Ectodermal cell (in vitro differentiated cells): ENCODE measurements around the gene SLX4.
A peak's percentile ranks its signal among the peaks of the same experiment; 100 is the strongest.

Experiments used
- H3K27ac ChIP-seq: 2 replicates; pipeline ENCODE4 v1.7.0; 2013; ENCODE audit warnings: mild to moderate bottlenecking, low read depth, low read length; ENCODE audit not compliant: insufficient read depth, poor library complexity, severe bottlenecking
- H3K27me3 ChIP-seq: 2 replicates; pipeline ENCODE4 v1.7.0; 2013; ENCODE audit warnings: mild to moderate bottlenecking, low read length; ENCODE audit not compliant: insufficient read depth, control insufficient read depth, poor library complexity, severe bottlenecking
- H3K36me3 ChIP-seq: one replicate; pipeline ENCODE4 v1.7.0; 2013; ENCODE audit warnings: low read length; ENCODE audit not compliant: control insufficient read depth, insufficient read depth
- H3K4me1 ChIP-seq: one replicate; pipeline ENCODE4 v1.7.0; 2013; ENCODE audit warnings: low read length; ENCODE audit not compliant: control insufficient read depth, insufficient read depth
- H3K4me3 ChIP-seq: 2 replicates; pipeline ENCODE4 v1.7.0; 2013; ENCODE audit warnings: low read depth, low read length, control low read depth; ENCODE audit not compliant: insufficient read depth
- H3K9me3 ChIP-seq: 2 replicates; pipeline ENCODE4 v1.7.0; 2013; ENCODE audit warnings: mild to moderate bottlenecking, low read length, moderate library complexity; ENCODE audit not compliant: control insufficient read depth
- WGBS, 2 experiments: methylation state at CpG; one replicate each; pipeline ENCODE4 v1.1.7; 2013; ENCODE audit warnings: missing lambda C conversion rate in 2 of 2; 5-methylcytosine and 5-hydroxymethylcytosine counted together

Gene SLX4

DNA sequence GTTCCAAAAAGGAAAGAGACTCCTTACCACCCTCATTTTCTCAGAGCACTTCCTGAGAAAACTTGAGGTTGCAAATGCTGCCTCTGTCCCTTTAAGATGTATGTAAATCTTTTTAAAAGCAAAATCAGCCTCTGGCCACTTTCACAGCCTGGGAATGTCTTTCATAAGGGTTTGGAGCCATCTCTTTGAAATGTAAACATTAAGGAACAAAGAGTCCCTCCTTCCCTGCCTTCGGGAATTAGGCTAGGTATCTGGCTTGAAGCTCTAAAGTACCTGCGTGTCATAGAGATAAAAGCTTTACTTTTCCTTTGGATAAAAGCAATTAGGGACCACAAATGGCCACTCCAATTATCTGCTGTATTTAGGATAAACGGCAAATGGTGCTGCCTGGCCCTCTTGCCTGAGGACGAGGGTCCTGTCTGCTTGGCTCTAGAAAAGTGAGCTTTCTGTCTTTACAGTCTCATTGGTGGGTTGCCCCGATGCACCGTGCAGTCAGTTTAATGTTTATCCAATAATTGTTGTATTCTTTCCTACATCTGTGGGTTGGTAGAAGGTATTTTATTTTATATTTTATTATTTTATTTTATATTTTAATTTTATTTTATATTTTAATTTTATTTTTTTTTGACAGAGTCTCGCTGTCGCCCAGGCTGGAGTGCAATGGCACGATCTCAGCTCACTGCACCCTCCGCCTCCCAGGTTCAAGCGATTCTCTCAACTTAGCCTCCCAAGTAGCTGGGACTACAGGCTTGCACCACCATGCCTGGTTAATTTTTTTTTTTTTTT lies 58.1 kb downstream of the SLX4 start:
- Histone ChIP-seq H3K36me3 (no peaks in the 10 kb centered on the region), H3K27ac (no peak overlapping the region), H3K9me3 (no peaks in the 10 kb centered on the region), H3K27me3 (no peaks in the 10 kb centered on the region), H3K4me3 (no peak overlapping the region), H3K4me1 (peaks cover 8% of the 10 kb centered on the region)
- 39 to 45% methylated on average over 9 to 11 of the region's 11 CpGs for WGBS, 2 experiments

DNA sequence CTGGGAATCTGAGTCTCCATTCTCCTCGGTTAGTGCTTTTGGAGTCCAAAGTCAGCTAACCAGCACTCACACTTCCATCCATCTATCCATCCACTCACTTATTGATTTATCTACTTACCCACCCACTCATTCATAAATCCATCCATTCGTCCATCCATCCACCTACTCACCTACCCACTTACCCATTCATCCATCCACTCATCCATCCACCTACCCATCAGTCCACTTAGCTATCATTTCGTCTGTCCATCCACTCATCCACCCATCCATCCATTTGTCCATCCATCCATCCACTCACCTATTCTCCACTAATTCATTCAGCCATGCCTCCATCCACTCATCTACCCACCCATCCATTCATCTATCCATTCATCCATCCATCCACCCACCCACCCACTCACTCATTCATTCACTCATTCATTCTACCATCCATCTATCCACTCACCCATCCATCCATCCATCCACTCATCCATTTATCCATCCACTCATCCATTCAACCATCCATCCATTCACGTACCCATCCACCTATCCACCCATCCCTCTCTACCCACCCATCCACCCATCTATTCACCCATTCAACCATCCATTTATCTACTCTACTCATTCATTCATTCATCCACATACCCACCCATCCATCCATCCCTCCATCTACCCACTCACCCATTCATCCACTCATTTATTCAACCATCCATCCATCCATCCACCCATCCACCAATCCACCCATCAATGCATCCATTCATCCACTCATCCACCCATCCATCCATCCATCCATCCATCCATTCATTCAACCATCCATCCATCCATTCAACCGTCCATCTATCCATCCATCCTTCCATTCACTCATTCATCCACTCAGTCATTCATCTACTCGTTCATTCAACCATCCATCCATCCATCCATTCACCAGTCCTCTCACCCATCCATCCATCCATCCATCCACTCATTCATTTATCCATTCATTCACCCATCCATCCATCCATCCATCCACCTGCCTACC lies 60.3 kb downstream of the SLX4 start:
- Histone ChIP-seq H3K27me3 (no peaks in the 10 kb centered on the region), H3K4me1 (peaks cover 8% of the 10 kb centered on the region), H3K9me3 (no peaks in the 10 kb centered on the region), H3K36me3 (no peaks in the 10 kb centered on the region), H3K4me3 (no peak overlapping the region), H3K27ac (no peak overlapping the region)
- 88 to 89% methylated on average over 6 of the region's 6 CpGs for WGBS, 2 experiments

DNA sequence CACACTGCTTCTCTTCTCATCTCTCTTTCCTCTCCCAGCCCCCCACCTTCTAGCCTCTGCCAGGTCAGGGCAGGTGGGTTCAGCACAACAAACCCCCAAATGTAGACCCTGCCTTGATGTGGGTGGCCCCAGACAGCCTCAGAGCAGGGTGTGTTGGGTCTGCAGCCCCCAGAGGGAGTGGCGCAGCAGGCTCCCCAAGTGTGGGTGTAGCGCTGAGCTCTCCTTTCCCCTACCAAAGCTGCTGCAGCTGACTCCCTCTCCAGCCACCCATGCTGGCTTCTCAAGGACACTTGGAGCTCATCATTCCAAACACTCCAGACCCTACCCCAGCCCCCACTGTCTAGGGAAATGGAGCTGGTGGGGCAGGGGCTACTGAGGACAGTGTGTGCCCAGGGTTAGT lies 61.5 kb downstream of the SLX4 start:
- Histone ChIP-seq H3K9me3 (no peaks in the 10 kb centered on the region), H3K36me3 (no peaks in the 10 kb centered on the region), H3K27me3 (no peaks in the 10 kb centered on the region), H3K4me3 (no peak overlapping the region), H3K27ac (no peak overlapping the region), H3K4me1 (peaks cover 8% of the 10 kb centered on the region)
- WGBS, 2 experiments: 96 to 98% methylated on average over 2 of the region's 2 CpGs

DNA sequence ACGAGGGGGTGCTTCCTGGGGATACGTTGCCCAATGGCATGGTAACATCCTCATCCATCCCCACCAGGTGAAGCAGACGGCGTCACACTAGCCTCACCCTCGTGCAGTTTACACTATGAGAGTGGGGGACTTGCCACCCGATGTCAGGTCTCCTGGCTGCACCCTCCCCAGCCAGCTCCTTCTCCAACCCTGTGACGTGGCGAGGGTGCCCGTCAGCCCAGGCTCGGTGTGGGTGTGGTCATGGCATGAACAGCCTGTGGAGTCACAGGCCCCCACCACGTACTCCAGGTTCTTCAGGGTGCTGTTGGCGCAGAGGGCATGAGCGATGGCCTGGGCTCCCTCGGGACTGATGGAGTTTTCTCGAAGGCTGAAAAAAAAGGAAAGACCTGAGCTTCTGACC lies 62.5 kb downstream of the SLX4 start:
- H3K4me1 ChIP-seq: peaks cover 8% of the 10 kb centered on the region

DNA sequence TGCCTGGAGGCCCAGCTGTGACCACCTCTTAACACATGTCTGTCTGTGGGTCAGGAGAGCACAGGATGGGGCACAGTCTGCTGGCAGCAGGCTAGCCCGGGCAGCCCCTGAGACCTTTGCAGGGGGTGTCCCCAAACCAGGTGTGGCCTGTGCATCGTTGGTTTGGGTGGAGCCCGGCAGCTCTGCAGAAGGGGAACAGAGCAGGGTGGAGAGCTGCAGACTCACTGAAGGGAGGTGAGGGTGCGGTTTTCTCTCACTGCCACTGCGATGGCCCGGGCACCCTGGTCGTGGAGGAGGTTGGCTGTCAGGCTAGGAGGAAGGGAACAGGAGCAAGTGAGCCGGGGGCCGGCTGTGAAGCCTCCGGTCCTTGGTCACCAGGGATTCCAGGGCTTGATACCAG lies 63.0 kb downstream of the SLX4 start:
- H3K27me3 ChIP-seq: no peaks in the 10 kb centered on the region
- WGBS, 2 experiments: 92 to 93% methylated on average over 10 of the region's 10 CpGs
- no peaks in the 10 kb centered on the region for H3K9me3 ChIP-seq
- H3K4me3 ChIP-seq: no peak overlapping the region
- no peak overlapping the region for H3K27ac ChIP-seq
- H3K36me3 ChIP-seq: no peaks in the 10 kb centered on the region
- peaks cover 8% of the 10 kb centered on the region for H3K4me1 ChIP-seq

More for the DNA sequence above, 62.5 kb downstream of the SLX4 start:
- WGBS, 2 experiments: 92 to 93% methylated on average over 15 of the region's 15 CpGs
- no peak overlapping the region for H3K27ac ChIP-seq
- no peaks in the 10 kb centered on the region for H3K27me3 ChIP-seq
- no peaks in the 10 kb centered on the region for H3K36me3 ChIP-seq
- H3K4me3 ChIP-seq: no peak overlapping the region
- no peaks in the 10 kb centered on the region for H3K9me3 ChIP-seq

DNA sequence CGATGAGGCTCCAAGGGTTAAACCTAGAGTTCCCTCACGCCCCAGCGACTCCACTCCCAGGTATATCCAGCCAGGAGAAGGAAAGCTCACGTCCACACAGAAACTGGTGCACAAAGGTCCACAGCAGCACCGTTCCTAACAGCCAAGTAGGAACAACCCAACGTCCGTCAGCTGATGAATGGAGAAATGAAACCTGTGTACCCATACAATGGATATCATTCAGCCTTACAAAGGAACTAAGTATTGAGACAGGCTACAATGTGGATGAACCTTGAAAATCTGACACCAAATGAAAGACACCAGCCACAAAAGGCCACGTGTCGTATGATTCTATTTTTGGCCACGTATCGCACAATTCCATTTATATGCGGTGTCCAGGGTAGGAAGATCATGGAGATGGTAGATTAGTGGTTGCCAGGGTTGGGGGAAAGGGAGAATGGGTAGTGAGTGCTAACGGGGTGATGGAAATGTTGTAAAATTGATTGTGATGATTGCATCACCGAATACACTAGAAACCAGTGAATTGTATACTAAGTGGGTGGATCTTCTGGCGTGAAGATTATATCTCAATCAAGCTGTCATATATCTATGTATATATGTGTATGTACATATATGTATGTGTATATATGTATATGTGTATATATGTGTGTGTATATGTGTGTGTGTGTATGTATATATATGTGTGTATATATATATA lies 64.3 kb downstream of the SLX4 start:
- WGBS, 2 experiments: 92 to 93% methylated on average over 15 of the region's 15 CpGs

DNA sequence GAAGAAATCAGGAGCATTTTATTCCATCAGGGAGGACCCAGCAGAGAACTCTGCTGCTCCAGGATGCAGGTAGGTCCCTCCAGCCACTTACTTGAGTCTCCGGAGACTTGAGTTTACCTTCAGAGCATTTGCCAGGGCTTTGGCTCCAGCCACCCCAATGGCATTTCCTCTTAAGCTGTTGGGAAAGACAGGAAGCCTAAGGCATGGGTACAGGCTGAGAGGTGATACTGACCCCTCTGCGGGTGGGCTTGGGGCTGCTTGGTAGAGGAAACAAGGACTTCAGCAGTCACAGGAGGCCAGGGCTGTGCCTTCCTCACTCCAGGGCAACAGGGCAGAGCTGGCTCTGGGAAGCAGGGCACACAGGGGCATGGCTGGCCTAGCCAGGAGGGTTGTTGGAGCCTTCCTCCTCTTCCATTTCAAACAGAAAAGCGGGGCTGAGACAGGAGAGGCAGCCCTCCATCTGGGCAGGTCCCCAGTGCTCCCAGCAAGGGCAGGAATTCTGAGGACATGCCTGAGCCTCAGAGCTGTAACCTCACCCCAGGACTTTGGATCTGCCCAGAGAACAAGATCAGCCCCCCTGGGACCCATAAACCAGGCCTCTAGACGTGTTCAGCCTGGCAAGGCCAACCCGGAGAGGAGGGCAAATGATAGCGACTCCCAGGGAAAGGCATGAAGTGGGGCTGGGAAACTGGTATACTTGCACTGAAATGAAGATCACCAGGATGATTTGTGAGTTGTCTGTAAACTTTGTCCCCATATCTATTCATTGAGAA lies 68.6 kb downstream of the SLX4 start:
- Histone ChIP-seq H3K9me3 (no peaks in the 10 kb centered on the region), H3K4me3 (no peak overlapping the region), H3K27me3 (no peaks in the 10 kb centered on the region), H3K4me1 (peaks cover 12% of the 10 kb centered on the region), H3K27ac (no peak overlapping the region), H3K36me3 (no peaks in the 10 kb centered on the region)
- WGBS, 2 experiments: 86 to 93% methylated on average over 6 of the region's 6 CpGs

More for the DNA sequence above, 64.3 kb downstream of the SLX4 start:
- Histone ChIP-seq H3K9me3 (no peaks in the 10 kb centered on the region), H3K4me3 (no peak overlapping the region), H3K4me1 (peaks cover 5% of the 10 kb centered on the region), H3K36me3 (no peaks in the 10 kb centered on the region), H3K27ac (no peak overlapping the region), H3K27me3 (no peaks in the 10 kb centered on the region)

DNA sequence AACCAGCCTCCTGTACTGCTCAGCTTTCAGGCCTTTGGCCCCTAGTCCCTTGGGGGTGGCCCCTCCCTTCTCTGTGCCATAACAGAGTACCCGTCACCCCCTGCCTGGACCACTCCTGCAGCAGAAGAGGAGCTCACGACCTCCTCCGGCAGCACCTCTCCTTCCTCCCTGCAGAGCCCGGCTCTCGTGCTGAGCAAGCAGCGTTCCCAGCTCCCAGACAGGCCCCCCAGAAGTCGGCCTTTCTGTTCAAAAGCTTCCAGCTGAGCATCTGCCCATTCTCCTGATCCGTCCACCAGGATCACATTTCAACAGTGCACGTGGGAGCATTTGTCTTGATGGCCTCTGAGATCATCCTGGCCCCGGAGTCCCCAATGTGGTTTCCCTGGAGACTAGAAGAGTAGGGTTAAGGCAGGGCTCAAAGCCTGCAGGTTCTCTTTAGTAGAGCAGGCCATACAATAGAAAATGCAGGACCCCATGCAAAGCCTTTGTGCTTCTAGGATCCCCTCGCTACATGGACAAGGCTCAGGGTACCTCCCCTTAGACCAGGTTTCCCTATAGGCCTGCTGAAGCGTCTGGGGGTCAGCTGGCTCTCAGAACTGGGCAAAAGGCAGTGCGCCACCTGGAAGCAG lies 69.8 kb downstream of the SLX4 start:
- Histone ChIP-seq H3K36me3 (no peaks in the 10 kb centered on the region), H3K4me3 (no peak overlapping the region), H3K27ac (peak overlapping the region; percentile 56), H3K9me3 (no peaks in the 10 kb centered on the region), H3K4me1 (peaks cover 12% of the 10 kb centered on the region), H3K27me3 (no peaks in the 10 kb centered on the region)
- WGBS, 2 experiments: 26 to 31% methylated on average over 13 of the region's 13 CpGs

DNA sequence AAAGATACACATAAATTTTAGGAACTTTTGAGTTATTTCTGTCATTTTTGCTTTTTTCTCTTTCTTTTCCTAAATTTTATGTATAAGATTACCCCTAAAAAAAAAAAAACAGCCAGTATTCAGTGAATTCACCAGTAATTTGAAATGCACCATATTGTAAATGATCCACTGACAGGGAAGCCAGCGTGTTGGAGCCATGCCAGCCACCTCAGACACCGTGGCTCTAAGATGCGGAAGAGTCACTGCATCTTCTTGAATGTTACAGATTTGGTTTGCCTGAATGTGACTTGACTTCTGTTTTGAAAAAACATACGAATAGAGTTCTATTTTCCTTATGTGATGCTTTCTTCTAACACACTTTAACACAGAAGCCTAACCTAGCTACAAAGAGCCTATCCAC lies 73.2 kb downstream of the SLX4 start:
- no peaks in the 10 kb centered on the region for H3K27me3 ChIP-seq
- peaks cover 9% of the 10 kb centered on the region for H3K36me3 ChIP-seq
- no peak overlapping the region for H3K27ac ChIP-seq
- H3K4me1 ChIP-seq: peaks cover 12% of the 10 kb centered on the region
- 82 to 85% methylated on average over 4 of the region's 4 CpGs for WGBS, 2 experiments
- H3K4me3 ChIP-seq: no peak overlapping the region
- H3K9me3 ChIP-seq: no peaks in the 10 kb centered on the region
